Myocyte (in vitro differentiated cells): Measurements from ENCODE around the gene GDF15. TPM values are rescaled to one million over a fixed set of nuclear protein-coding genes. Genes with fewer than 3 reads are reported as not detected.

Source experiments
- DNase-seq: peaks from one replicate; pipeline ENCODE4 v3.0.0-alpha.2; 2012; ENCODE audit warnings: low read depth
- total RNA-seq: library from RNA; depleted of rRNA; stranded (reverse); fragments of >200 nt; gene quantifications from 2 replicates; pipeline ENCODE4 v1.2.3, GENCODE V29; 2014

Gene GDF15
- total RNA-seq, 1 donor from 2014 or later, result 116 TPM

GRCh38 chr19:18417250-18418028 is 31.5 kb downstream of the GDF15 start:
- DNase-seq, result peak; percentile 44

GRCh38 chr19:18418029-18418482 is 32.1 kb downstream of the GDF15 start:
- no peak for DNase-seq

- DNase-seq, result no peak
These were observed 32.7 kb downstream of the GDF15 start for GRCh38 chr19:18418483-18419194.

- peak; percentile 79 for DNase-seq
These were observed 33.3 kb downstream of the GDF15 start, which contains the start of gene SSBP4 for GRCh38 chr19:18419195-18419698. Gene SSBP4 (plus strand): TSS chr19:18419398. CDS start chr19:18419649, 251 bp downstream.

GRCh38 chr19:18419699-18420460 is 33.9 kb downstream of the GDF15 start:
- peak; percentile 68 for DNase-seq

- DNase-seq, result no peak
These were observed 35.0 kb downstream of the GDF15 start for GRCh38 chr19:18420930-18421329.

GRCh38 chr19:18421371-18421959 is 35.5 kb downstream of the GDF15 start:
- no peak for DNase-seq

GRCh38 chr19:18422530-18423191 is 36.7 kb downstream of the GDF15 start:
- no peak for DNase-seq

GRCh38 chr19:18423258-18424020 is 37.5 kb downstream of the GDF15 start:
- no peak for DNase-seq

- DNase-seq, result no peak
These were observed 38.3 kb downstream of the GDF15 start for GRCh38 chr19:18424122-18424889.

GRCh38 chr19:18424890-18425514 is 39.0 kb downstream of the GDF15 start:
- DNase-seq, result no peak

- DNase-seq, result peak; percentile 77
These were observed 39.8 kb downstream of the GDF15 start for GRCh38 chr19:18425515-18426415.

- no peak for DNase-seq
These were observed 40.4 kb downstream of the GDF15 start for GRCh38 chr19:18426416-18426767.

- no peak for DNase-seq
These were observed 41.3 kb downstream of the GDF15 start for GRCh38 chr19:18427080-18427742.

- DNase-seq, result no peak
These were observed 41.8 kb downstream of the GDF15 start for GRCh38 chr19:18427743-18428113.

GRCh38 chr19:18428173-18428786 is 42.3 kb downstream of the GDF15 start:
- no peak for DNase-seq
